Measurements from ENCODE around the gene ANKIB1.

The ANKIB1 gene

GRCh38 chr7:92275327-92275726, 29.6 kb downstream of the ANKIB1 start:
- DNase-seq: no peak

GRCh38 chr7:92276460-92276864, 30.7 kb downstream of the ANKIB1 start:
- no peak for DNase-seq

DNA sequence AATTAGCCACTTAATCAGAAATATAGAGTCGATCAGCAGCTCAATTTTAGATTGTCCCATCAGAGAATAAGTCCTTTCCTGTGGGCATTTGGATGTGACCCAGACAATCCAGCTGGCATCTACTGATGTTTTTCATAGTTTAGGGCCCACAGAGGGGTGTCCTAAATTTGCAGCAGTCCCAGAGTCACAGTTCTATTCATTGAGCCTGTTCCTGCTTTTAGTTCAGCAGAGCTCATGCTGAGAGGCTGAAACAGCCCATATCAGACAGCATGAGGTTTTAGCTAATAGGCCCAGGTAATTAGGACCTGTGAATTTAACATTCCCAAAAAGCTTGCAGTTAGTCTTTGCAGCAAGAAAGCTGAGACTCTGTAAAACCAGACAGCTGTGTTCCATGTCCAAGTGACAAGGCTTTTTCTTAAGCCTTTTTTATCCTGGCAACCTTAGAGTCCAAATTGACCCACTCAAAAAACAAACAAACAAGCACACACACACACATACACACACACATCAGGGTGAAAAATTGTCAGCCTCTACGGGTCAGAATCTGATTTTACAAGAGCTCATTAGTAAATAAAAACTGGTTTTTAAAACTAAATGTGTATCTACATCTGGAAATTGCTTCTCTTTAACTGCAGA, 33.7 kb downstream of the ANKIB1 start:
- DNase-seq: no peak

DNA sequence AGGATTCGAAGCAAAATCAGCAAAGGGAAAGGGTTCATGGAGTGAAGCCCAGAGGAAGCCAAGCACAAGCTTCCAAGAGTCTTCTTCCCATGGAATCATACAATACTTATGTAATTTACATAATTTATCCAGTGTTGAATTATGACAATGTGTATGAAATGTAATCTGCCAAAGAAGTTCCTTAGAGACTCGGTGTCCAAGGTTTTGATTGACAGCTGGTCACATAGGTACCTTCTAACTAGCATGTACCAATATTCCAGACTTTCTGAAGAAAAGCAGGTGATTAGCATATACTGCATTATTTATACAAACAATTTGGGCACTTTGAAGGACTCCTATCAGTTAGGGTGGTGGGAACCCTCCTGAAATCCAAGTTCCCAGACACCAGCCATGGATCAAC, 35.3 kb downstream of the ANKIB1 start:
- DNase-seq: no peak

DNA sequence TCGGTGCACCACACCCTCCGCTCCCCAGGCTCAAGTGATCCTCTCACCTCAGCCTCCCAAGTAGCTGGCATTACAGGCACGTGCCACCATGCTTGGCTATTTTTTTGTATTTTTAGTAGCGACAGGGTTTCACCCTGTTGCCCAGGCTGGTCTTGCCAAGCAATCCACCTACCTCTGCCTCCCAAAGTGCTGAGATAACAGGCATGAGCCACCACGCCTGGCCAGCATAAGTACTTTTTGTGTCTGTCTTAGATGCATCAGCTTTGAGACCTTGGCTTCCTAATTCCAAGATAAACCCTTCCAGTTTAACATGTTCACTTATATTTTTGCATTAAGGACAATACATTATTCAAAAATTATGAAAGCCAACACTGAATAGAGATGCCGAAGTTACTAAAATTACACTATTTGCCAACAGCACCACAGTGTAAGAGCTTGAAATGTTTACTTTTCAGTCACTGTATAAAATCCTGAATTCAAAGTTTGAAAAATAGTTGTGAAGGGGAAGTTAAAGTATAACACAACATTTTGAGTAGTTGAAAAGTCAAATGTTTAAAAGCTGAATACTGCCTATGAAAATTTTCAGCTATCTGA, 36.5 kb downstream of the ANKIB1 start:
- no peak for DNase-seq

DNA sequence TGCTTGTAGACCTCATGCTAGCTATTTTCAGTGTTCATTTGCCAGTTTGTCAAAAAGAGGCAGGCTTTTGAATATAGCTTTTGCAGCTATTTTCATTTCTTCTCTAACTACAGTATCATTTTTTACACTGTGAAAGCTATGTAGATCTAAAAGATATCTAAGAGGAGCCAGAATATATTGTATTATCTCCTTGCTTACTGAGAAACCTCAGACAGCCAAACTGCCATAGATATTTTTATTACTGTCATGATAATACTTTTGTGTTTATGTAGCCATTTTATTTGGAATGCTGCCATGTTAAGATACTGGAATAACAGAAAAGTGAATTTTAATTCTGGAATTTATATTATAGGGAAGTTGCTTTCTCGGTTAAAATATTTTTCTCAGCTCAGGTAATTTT, 37.2 kb downstream of the ANKIB1 start:
- no peak for DNase-seq

- no peak for DNase-seq
These were observed 43.5 kb downstream of the ANKIB1 start for GRCh38 chr7:92289321-92289720.

DNA sequence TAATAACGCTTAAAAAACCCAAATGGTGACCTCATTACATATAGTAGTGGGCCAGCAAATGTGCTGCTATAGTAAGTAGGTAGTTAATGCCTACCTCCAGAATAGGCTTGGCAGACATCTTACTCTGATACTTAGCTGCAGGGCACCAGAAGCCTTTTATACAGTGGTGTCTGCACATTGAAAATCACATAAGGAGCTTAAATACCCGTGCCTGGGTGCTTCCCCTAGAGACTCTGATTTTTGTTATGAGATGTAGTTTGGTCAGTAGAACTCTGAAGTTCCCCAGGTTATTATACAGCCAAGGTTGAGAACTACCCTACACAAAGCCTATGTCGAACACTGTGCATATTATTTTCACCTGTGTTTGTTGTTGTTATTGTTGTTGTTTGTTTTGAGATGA, 47.2 kb downstream of the ANKIB1 start:
- no peak for DNase-seq

DNA sequence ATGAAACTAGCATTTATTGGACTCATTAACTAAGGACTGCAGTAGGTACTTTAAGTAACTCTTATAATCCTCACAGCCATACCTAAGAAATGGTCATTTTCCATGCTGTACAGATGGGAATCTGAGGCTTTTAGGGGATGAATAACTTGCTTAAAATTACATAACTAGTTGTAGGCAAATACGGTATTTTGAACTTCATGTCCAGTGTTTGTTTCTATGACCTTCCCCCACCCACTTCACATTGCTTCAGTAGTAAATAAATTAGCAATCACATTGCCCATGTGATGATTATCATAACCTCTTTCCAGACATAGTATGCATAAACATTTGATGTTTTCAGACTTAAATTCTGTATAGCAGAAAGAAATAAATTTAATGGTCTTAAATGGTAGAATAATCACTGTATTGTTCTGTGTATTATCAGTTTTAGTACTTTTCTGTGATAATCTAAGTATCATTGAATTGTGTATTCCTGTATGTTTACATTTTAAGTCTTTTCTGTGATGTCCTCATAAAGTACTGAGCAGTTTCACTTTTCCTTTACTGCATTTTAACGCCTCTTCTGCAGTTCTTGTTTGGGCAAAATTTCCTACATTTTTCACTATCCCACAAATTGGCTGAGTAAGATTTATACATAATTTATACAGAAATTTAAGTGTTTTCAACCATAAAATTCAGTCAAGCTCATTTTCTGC, 48.3 kb downstream of the ANKIB1 start:
- DNase-seq: peak in 1 of 2 donors; percentile 13

DNA sequence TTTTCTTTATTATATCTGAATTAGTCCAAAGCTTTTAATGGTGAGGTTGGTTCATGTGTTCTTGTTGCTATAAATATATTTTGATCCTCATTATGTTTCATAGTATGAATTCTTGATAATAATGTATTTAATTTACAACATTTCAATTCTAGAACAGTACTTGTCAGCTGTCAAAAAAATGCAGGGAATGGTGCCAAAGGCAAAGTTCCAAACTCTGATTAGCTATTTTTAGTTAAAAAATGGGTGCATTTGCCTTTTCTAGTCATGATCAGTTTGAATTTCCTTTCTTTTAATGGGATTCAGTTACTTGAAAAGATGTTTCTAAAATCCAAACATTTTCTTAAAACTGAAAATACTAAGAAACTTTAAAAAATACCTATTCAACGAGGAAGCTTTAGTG, 49.6 kb downstream of the ANKIB1 start:
- DNase-seq: no peak

DNA sequence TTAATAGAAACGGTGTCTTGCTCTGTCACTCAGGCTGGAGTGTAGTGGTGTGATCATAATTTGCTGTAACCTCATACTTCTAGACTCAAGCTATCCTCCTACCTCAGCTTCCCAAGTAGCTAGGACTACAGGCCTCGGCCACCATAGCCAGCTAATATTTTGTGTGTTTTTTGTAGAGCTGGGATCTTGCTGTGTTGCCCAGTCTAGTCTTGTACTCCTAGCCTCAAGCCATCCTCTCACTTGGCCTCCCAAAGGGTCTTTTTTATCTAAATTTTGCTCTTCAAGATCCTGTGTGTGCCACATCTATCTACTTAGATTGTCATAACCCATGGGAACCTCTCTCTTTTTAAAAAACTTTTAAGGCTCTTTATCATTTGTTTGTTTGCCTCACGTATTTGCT, 50.5 kb downstream of the ANKIB1 start:
- no peak for DNase-seq

- DNase-seq: no peak
These were observed 51.2 kb downstream of the ANKIB1 start for GRCh38 chr7:92296880-92297445.

DNA sequence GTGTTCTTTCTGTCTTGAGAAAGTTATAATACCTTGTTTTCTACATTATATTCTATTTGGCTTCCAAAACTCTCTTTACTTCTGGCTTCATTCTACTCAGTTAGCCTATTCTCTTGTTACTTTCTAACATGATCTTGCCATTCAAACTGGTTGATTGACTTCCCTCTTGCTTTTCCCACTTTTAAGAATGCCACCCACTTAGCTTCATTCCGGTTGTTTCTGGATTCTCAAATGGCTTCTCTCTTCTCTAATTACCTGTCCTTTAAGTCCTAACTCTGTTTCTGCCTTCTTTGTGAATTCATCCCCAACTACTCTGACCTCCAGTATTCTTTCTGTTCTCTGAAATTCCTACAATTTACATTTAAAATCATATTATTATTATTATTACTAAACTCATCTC, 52.0 kb downstream of the ANKIB1 start:
- DNase-seq: no peak

GRCh38 chr7:92303761-92304160, 58.0 kb downstream of the ANKIB1 start:
- DNase-seq: no peak

- DNase-seq: no peak
These were observed 58.7 kb downstream of the ANKIB1 start for GRCh38 chr7:92304406-92304893.

- no peak for DNase-seq
These were observed 60.4 kb downstream of the ANKIB1 start for GRCh38 chr7:92306153-92306552.

DNA sequence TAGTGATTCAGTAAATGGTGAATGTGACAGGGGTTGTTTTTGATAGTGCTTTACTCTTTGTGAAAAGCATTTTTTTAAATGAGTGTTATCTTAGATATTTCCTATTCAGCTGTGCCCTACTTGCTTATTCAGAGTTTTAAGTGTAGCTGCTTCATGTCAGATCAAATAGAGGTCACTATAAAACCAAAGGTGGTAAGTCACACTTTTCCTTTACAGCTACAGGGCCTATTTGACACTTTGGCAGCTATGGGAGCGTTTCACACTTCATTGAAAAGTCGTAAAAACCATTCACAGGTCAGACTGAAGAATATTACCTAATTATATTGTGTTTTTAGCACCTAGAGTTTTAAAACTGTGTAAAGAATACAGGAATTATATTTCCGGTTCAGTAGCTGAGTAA, 67.3 kb downstream of the ANKIB1 start:
- DNase-seq: no peak

GRCh38 chr7:92319243-92319642, 73.5 kb downstream of the ANKIB1 start:
- DNase-seq: no peak

GRCh38 chr7:92325173-92325572, 79.4 kb downstream of the ANKIB1 start:
- DNase-seq: no peak

- DNase-seq: peak in 1 of 2 donors; percentile 11
These were observed 80.1 kb downstream of the ANKIB1 start for GRCh38 chr7:92325858-92326257.

DNA sequence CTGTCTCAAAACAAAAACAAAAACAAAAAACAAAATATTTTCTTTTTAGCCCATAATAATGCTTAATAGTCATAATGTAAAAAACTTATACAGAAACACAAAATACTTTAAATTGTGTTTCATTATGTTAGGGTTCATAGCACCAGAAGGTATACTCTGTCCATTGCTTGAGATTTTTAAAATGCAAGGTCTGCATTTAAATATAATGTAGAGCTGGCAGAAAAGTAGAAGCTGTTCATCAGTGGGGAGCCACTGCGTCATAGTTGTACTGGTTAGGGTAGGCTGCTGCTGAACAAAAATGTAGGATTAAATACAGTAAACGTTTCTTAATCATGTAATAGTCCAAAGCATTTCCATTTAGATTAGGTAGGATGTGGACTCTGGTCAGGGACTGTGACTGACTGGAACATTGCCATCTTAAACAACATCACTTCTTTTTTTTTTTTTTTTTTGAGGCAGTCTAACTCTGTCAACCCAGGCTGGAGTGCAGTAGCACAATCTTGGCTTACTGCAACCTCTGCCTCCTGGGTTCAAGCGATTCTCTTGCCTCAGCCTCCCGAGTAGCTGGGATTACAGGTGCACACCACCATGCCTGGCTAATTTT, 85.2 kb downstream of the ANKIB1 start:
- no peak for DNase-seq

GRCh38 chr7:92331508-92331907, 85.7 kb downstream of the ANKIB1 start:
- no peak for DNase-seq

DNA sequence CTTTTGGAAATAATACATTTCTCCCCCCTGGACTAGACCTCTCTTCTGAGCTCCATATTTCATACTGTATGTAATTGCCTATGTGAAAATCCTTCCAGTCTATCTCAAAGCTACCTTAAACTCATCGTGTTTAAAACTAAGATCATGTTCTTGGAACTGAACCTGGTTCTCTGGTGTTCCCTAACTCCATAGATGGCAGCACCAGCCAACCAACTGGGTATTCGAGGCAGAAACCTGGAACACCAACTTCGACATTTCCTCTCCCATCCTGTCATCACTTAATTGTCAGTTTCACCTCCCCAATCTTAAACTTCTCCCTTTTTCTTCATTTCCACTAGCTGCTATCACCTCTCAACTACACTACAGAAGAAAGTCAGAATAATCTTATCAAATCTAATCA, 87.0 kb downstream of the ANKIB1 start:
- no peak for DNase-seq

- no peak for DNase-seq
These were observed 88.1 kb downstream of the ANKIB1 start for GRCh38 chr7:92333866-92334265.

All from bone marrow (tissue), 2 donors.